Prostate gland (tissue), 2 donors: ENCODE results near the gene KDM1A.

Experiments
- POLR2AphosphoS5 ChIP-seq: sonication (generic); formaldehyde crosslinking; IDR thresholded peaks from one replicate; pipeline ENCODE4 v1.6.1; 2017; ENCODE audit warnings: antibody characterized with exemption
- TF ChIP-seq, protein P1 (sequence below), 4 experiments: fragments of 200-600 bp in 2 of 4; fragments of 450-650 bp in 2 of 4; sonication (generic) in 2 of 4; IDR thresholded peaks; 1 replicate in 3 of 4; 2 replicates in 1 of 4; pipeline ENCODE4 v1.5.1; 2016 to 2019; ENCODE audit warnings: antibody characterized with exemption in 4 of 4, mild to moderate bottlenecking in 2 of 4, moderate library complexity in 2 of 4

DNA sequence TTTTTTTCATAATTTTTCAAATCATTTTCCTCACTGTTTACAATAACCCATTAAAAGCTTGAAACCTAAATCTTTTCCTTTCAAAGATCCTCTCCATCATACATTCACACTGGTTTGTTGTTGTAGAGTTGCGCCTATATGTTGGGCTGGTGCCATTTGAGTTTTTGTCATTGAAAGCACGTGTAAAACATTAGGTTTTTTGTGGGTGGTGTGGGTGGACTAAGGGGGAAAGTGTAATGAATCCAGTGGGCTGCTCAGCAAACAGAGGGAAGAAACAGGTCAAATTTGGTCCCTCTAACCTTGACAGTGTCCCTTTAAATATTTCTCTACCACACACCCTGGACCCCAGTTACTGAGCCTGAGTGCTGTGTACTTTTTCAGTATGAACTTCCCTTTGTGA, 46.8 kb downstream of the KDM1A start:
- TF ChIP-seq, protein P1, sequence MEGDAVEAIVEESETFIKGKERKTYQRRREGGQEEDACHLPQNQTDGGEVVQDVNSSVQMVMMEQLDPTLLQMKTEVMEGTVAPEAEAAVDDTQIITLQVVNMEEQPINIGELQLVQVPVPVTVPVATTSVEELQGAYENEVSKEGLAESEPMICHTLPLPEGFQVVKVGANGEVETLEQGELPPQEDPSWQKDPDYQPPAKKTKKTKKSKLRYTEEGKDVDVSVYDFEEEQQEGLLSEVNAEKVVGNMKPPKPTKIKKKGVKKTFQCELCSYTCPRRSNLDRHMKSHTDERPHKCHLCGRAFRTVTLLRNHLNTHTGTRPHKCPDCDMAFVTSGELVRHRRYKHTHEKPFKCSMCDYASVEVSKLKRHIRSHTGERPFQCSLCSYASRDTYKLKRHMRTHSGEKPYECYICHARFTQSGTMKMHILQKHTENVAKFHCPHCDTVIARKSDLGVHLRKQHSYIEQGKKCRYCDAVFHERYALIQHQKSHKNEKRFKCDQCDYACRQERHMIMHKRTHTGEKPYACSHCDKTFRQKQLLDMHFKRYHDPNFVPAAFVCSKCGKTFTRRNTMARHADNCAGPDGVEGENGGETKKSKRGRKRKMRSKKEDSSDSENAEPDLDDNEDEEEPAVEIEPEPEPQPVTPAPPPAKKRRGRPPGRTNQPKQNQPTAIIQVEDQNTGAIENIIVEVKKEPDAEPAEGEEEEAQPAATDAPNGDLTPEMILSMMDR (IDR thresholded peaks at IDR 0.05) = no peak
- TF ChIP-seq POLR2AphosphoS5 = no peak
